HG02588 (cell line): ENCODE measurements around the gene OR2C1.

Experiments
- ATAC-seq: cut with Tn5 transposase; IDR thresholded peaks from one replicate; pipeline ENCODE4 v1.9.1; 2021; ENCODE audit warnings: mild to moderate bottlenecking, moderate library complexity; ENCODE audit not compliant: unreplicated experiment

OR2C1 gene

GRCh38 chr16:3355589-3355988, at the start of gene OR2C1:
Gene OR2C1, plus strand, starts transcription at chr16:3355889. Its CDS starts 52 bp downstream, at chr16:3355941.
- ATAC-seq, result no peak

- ATAC-seq, result no peak
These were observed 49.6 kb upstream of the OR2C1 start for GRCh38 chr16:3306078-3306477.

GRCh38 chr16:3311496-3311895, 44.2 kb upstream of the OR2C1 start:
- no peak for ATAC-seq

- no peak for ATAC-seq
These were observed 38.2 kb upstream of the OR2C1 start for GRCh38 chr16:3317315-3317999.

GRCh38 chr16:3321816-3322215, 33.9 kb upstream of the OR2C1 start:
- ATAC-seq, result no peak

GRCh38 chr16:3327514-3327913, 28.2 kb upstream of the OR2C1 start:
- ATAC-seq, result no peak

- no peak for ATAC-seq
These were observed 27.6 kb upstream of the OR2C1 start for GRCh38 chr16:3328104-3328503.

GRCh38 chr16:3328643-3329042, 27.0 kb upstream of the OR2C1 start:
- ATAC-seq, result no peak

GRCh38 chr16:3346041-3346440, 9.6 kb upstream of the OR2C1 start:
- no peak for ATAC-seq

- no peak for ATAC-seq
These were observed 8.1 kb upstream of the OR2C1 start for GRCh38 chr16:3347586-3347985.

GRCh38 chr16:3348547-3349167, 7.0 kb upstream of the OR2C1 start:
- ATAC-seq, result no peak

GRCh38 chr16:3349175-3349574, 6.5 kb upstream of the OR2C1 start:
- no peak for ATAC-seq

GRCh38 chr16:3356118-3356517, 429 bp downstream of the OR2C1 start:
- ATAC-seq, result no peak

- no peak for ATAC-seq
These were observed 3.2 kb downstream of the OR2C1 start for GRCh38 chr16:3358871-3359270.

- no peak for ATAC-seq
These were observed 7.2 kb downstream of the OR2C1 start for GRCh38 chr16:3362931-3363330.

- no peak for ATAC-seq
These were observed 8.1 kb downstream of the OR2C1 start for GRCh38 chr16:3363793-3364192.

- no peak for ATAC-seq
These were observed 9.2 kb downstream of the OR2C1 start for GRCh38 chr16:3364774-3365427.

GRCh38 chr16:3369073-3369472, 13.4 kb downstream of the OR2C1 start:
- ATAC-seq, result no peak

GRCh38 chr16:3375680-3376079, 20.0 kb downstream of the OR2C1 start:
- no peak for ATAC-seq

GRCh38 chr16:3377917-3378316, 22.2 kb downstream of the OR2C1 start:
- no peak for ATAC-seq

GRCh38 chr16:3383045-3383448, 27.4 kb downstream of the OR2C1 start:
- no peak for ATAC-seq

- no peak for ATAC-seq
These were observed 32.6 kb downstream of the OR2C1 start for GRCh38 chr16:3388325-3388724.
